Epithelial cell of esophagus (primary cell): ENCODE measurements around the gene TPP1.

Source experiments
- DNase-seq: peaks from one replicate; pipeline ENCODE4 v3.0.0; 2010; ENCODE audit warnings: low read depth
- H3K4me3 ChIP-seq: 2 replicates; pipeline ENCODE4 v1.5.1; 2011; ENCODE audit warnings: mild to moderate bottlenecking, low read length, control low read depth
- TF ChIP-seq, protein P1 (sequence below): IDR thresholded peaks from 2 replicates; pipeline ENCODE4 v1.5.1; 2011; ENCODE audit warnings: low read depth, mild to moderate bottlenecking, low read length, control low read depth, inconsistent platforms; ENCODE audit not compliant: insufficient read depth; ENCODE audit errors: missing control alignments

Gene TPP1

DNA sequence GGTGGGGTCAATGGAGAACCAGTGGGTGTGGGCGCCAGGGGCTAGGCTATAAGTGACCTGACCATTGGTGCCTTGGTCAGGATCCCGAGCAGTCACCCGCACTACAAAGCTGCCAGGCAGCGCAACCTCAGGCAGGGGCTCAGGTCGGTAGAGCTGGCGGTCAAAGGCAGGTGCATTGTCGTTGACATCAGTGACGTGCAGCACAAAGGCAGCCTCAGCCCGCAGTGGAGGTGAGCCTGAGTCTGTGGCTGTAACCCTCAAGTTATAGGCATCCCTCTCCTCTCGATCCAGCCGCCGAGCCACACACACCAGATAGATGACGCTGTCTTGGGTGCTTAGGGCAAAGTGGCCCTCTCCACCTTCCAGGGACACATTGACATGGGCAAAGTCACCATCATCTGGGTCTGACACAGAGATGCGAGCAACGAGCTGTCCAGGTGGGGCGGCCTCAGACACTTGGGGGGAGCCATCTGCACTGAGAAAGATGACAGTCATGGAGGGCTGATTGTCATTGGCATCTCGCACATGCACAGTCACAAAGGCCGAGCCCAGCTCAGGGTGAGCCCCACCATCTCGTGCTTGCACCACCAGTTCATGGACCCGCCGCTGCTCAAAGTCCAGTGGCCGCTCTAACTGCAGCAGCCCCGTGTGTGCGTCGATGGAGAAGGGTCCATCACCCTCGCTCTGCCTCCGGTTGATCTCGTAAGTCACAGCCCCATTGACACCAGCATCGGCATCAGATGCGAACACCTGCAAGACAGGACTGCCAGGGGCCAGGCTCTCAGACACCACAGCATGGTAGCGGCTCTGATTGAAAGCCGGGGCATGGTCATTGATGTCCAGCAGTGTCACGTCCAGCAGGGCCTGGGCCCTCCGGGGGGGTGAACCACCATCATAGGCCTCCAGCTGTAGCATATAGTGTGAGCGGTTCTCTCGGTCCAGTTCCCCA is 21.1 kb upstream of the TPP1 start:
- H3K4me3 ChIP-seq = no peak overlapping the region
- TF ChIP-seq, protein P1, sequence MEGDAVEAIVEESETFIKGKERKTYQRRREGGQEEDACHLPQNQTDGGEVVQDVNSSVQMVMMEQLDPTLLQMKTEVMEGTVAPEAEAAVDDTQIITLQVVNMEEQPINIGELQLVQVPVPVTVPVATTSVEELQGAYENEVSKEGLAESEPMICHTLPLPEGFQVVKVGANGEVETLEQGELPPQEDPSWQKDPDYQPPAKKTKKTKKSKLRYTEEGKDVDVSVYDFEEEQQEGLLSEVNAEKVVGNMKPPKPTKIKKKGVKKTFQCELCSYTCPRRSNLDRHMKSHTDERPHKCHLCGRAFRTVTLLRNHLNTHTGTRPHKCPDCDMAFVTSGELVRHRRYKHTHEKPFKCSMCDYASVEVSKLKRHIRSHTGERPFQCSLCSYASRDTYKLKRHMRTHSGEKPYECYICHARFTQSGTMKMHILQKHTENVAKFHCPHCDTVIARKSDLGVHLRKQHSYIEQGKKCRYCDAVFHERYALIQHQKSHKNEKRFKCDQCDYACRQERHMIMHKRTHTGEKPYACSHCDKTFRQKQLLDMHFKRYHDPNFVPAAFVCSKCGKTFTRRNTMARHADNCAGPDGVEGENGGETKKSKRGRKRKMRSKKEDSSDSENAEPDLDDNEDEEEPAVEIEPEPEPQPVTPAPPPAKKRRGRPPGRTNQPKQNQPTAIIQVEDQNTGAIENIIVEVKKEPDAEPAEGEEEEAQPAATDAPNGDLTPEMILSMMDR = no peak
- no peak for DNase-seq

DNA sequence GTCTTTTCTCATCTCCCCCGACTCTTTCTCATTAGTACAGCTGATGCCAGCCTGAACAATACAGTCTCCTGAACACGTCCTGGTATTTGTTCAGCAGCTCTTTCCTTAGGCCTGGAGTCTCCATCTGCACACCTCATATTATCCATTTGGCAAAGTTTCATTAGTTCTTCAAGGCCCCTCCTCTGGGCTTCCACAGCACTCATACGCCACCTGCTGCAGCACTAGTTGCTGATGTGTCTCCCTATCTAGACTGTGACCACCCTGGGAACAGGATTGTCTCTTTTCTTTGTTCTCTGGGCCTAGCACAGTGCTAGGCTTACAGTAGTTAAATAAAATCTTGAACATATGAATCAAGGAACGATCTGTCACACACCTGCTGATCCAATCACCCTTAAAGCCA is 19.2 kb upstream of the TPP1 start:
- no peak for DNase-seq
- H3K4me3 ChIP-seq = no peak overlapping the region
- TF ChIP-seq, protein P1 = no peak

- no peak overlapping the region for H3K4me3 ChIP-seq
- no peak for DNase-seq
- TF ChIP-seq, protein P1 = no peak
Measured at GRCh38 chr11:6637871-6638270, 18.6 kb upstream of the TPP1 start.

DNA sequence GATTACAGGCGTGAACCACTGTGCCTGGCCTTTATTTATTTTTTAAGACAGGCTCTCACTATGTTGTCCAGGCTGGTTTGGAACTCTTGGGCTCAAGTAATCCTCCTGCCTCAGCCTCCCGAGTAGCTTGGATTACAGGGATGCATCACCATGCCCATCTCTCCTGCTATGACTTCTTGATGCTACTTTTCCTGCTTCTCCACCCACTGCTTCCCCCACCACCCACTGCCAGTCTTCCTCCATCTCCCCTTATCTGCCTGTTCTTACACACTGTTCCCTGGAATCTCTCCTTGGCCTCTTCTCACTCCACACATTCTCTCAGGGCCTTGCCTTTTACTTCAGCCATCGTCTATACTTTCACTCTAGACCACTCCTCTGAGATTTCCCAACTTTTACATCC is 17.3 kb upstream of the TPP1 start:
- H3K4me3 ChIP-seq = no peak overlapping the region
- TF ChIP-seq, protein P1 = no peak
- DNase-seq = no peak

DNA sequence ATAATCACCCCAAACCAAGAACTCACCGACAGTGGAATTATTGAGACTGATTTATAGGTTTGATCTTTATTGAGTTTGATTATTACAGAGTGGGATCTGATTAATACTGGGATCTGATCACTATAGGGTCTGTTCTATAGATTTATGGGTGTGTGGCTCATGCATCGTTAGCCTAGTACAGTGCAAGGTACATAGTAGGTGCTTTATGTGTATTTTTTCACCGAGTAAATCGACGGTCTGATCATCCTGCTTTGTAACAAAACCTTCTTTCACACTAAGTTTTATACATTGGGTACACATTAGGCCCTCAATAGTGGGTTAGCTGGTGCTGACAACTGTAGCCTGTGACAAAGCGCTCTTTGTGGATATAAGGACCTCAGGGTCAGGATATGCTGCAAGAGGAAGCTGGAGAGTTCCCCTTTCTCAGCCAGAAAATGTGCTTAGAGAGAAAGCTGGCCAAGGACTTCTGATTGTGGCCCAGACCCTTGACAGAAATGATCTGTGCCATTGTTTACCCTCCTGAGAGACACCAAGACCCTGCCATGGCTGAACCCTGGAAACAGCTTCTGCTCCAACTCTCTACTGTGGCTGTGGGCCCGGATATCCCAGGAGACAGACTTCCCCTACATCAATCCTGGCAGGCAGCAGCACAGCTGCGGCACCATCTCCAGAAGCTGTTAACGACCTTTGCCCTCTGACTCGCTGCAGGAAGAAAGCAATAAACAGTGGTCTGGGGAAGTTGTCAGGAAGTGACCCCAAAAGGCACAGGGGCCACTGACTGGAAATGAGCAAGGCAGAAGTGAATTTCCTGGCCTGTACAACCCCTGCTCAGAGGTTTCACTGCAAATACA is 16.1 kb upstream of the TPP1 start:
- TF ChIP-seq, protein P1 = no peak

DNA sequence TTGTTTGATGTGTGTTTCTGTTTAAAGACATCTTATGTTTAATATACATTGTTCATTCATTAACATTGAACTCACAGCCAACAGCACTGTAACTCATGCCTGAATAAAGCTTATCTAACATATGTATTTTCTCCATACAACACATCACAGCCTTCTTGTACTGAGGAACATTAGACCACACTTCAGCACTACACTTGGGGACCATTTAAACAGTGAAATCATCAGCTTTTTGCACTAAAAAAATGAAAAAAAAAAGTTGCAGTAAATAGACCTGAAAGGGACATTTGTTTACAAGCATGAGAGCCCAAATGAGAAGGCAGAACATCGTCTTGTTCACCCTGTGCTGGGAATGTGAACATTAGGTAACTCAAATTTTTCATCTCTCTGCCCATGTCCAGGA is 15.3 kb upstream of the TPP1 start:
- DNase-seq = no peak
- TF ChIP-seq, protein P1 = no peak
- no peak overlapping the region for H3K4me3 ChIP-seq

More for the DNA sequence above, 16.1 kb upstream of the TPP1 start:
- no peak overlapping the region for H3K4me3 ChIP-seq
- no peak for DNase-seq
